Stimulated activated CD4-positive, alpha-beta T cell treated with anti-CD3 and anti-CD28 coated beads, Interleukin-15, amount 100 ng/mL, for 1 hour (primary cell): Measurements from ENCODE around the gene CADM2.
"Not testable (repeated sequence)": the region's sequence is repeated elsewhere in the genome, so short reads cannot be mapped to it uniquely, and the experiment has no call there.

Experiments
- DNase-seq, 2 donors: peaks; one replicate each; pipeline ENCODE4 v3.0.0-alpha.2; 2020; ENCODE audit warnings: low read depth in 1 of 2, low spot score in 1 of 2

The CADM2 gene

GRCh38 chr3:85455561-85456200 lies 496.9 kb downstream of the CADM2 start:
- DNase-seq = no peak

GRCh38 chr3:85474241-85474640 lies 515.5 kb downstream of the CADM2 start:
- DNase-seq = no peak

- no peak for DNase-seq
Measured at GRCh38 chr3:85475346-85475745, 516.6 kb downstream of the CADM2 start.

- no peak for DNase-seq
Measured at GRCh38 chr3:85476891-85477495, 518.2 kb downstream of the CADM2 start.

GRCh38 chr3:85481411-85482212 lies 522.8 kb downstream of the CADM2 start:
- DNase-seq = no peak

- DNase-seq = no peak
Measured at GRCh38 chr3:85482213-85482490, 523.4 kb downstream of the CADM2 start.

GRCh38 chr3:85483986-85484385 lies 525.2 kb downstream of the CADM2 start:
- DNase-seq = no peak

- DNase-seq = no peak
Measured at GRCh38 chr3:85487375-85487774, 528.6 kb downstream of the CADM2 start.

GRCh38 chr3:85495602-85496001 lies 536.8 kb downstream of the CADM2 start:
- DNase-seq = no peak

- no peak for DNase-seq
Measured at GRCh38 chr3:85498177-85498576, 539.4 kb downstream of the CADM2 start.

GRCh38 chr3:85502148-85502875 lies 543.5 kb downstream of the CADM2 start:
- no peak for DNase-seq

- not testable (repeated sequence) for DNase-seq
Measured at GRCh38 chr3:85504129-85504784, 545.5 kb downstream of the CADM2 start.

GRCh38 chr3:85504785-85505511 lies 546.2 kb downstream of the CADM2 start:
- DNase-seq = not testable (repeated sequence)

- DNase-seq = not testable (repeated sequence)
Measured at GRCh38 chr3:85507052-85507451, 548.3 kb downstream of the CADM2 start.

GRCh38 chr3:85508659-85509058 lies 549.9 kb downstream of the CADM2 start:
- DNase-seq = no peak

GRCh38 chr3:85516146-85516545 lies 557.4 kb downstream of the CADM2 start:
- no peak for DNase-seq

- DNase-seq = no peak
Measured at GRCh38 chr3:85524104-85524503, 565.3 kb downstream of the CADM2 start.

GRCh38 chr3:85525264-85525663 lies 566.5 kb downstream of the CADM2 start:
- DNase-seq = no peak

- DNase-seq = no peak
Measured at GRCh38 chr3:85533586-85533985, 574.8 kb downstream of the CADM2 start.

- no peak for DNase-seq
Measured at GRCh38 chr3:85535517-85535916, 576.7 kb downstream of the CADM2 start.

- DNase-seq = no peak
Measured at GRCh38 chr3:85539232-85539631, 580.4 kb downstream of the CADM2 start.
